ENCODE measurements around the gene NT5DC3. TPM values are rescaled to one million over a fixed set of nuclear protein-coding genes. Genes with fewer than 3 reads are reported as not detected.

NT5DC3 gene
- total and polyA plus RNA-seq, 2 of the 13 experiments (the other 11 are each of a cell fraction or from before 2014, with no cell fraction given): 3.2 to 6.6 TPM

DNA sequence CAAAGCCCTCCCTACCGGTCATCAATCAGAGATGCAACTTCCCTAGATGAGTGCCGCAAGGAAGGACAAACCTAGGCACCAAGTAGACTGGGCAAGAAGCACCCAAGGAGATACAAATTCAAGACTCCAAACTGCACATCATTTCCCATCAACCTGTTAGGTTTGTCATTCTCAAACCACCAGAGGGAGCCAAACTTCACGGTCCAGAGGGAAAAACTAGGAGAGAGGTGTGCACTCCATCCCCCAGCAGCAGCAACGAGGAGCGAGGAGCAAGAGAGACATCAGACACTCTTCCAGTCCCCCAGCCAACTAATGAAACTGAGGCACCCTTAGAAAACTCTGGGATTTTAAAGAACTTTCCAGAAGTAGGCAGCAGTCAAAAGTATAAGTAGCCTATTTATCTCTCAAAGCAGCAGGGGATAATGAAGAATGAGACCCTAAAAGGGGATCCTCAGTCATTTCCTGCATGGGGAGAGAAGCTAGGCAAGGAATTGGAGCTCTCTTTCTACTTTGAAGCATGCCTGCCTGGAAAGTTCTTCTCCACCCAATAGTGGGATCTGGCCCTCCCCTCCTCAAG lies 37.0 kb upstream of the NT5DC3 start:
- no peak overlapping the region for H3K4me2 ChIP-seq (ENCODE audit: low read depth, low read length)
- no TSS peak for BruUV-seq (replicated peaks)
- in situ Hi-C loops (cut with HindIII; ENCODE audit: extremely low pct_ligation_motif_present, low pct_unique_long_range_greater_than_20kb) (no loop called here), intact Hi-C loops (cut with micrococcal nuclease; ENCODE audit: unreplicated experiment) (loop anchor here (2.0 kb wide), 1 partner anchor 51 kb away; no protein-coding TSS in a partner anchor)
- ChIA-PET CTCF (ENCODE audit: low intra/inter-chr PET ratio, low total read pairs) (interaction anchor here (0.9 to 1.3 kb wide), 2 partner anchors 231 to 232 kb away, joined by 3 read pairs; no protein-coding TSS in a partner anchor), POLR2A (no interaction called here)
- H4K20me1 ChIP-seq (ENCODE audit: insufficient read depth, low read length): no peaks in the 10 kb centered on the region
- peak; percentile 64 for DNase-seq (ENCODE audit: low spot score)
- no peak overlapping the region for H3K9ac ChIP-seq (ENCODE audit: insufficient read depth, low read depth, low read length)
- H2AFZ ChIP-seq (ENCODE audit: low read length): no peak overlapping the region
- peaks cover 0 to 10% of the 10 kb centered on the region in 2 experiments; a peak in 1 of 5 replicates for H3K27me3 ChIP-seq (ENCODE audit: control insufficient read depth in 1 of 2, insufficient read depth in 2 of 2, low read length in 2 of 2)
- FAIRE-seq: peak; percentile 94
- H3K9me3 ChIP-seq (ENCODE audit: low read length): no peaks in the 10 kb centered on the region
- H3K27ac ChIP-seq (ENCODE audit: extremely low read length, insufficient read depth, low read length): no peak overlapping the region
- no peaks in the 10 kb centered on the region for H3K79me2 ChIP-seq (ENCODE audit: insufficient read depth, low read length)
- WGBS (ENCODE audit: low lambda C conversion rate): 3% methylated on average over 5 of the region's 5 CpGs
- ATAC-seq: peak; percentile 86
- H3K36me3 ChIP-seq (replicated peaks in 1 of 2; ENCODE audit: control insufficient read depth in 1 of 2, insufficient read depth in 2 of 2, low read length in 2 of 2): no peaks in the 10 kb centered on the region
- H3K4me1 ChIP-seq (ENCODE audit: insufficient read depth, low read length): peaks cover 45% of the 10 kb centered on the region
- H3K4me3 ChIP-seq (replicated peaks in 1 of 3; ENCODE audit: insufficient read depth in 1 of 3, low read depth in 2 of 3, low read length in 3 of 3): no peak overlapping the region
- TF ChIP-seq IKZF4 (CRISPR knock-in tag; IDR thresholded peaks at IDR 0.05; ENCODE audit: borderline replicate concordance, low read depth, not compliant biosample characterization) (no peak), SMC3 (IDR thresholded peaks at IDR 0.05; ENCODE audit: low read length) (peak; percentile 77), TGIF2 (CRISPR knock-in tag; IDR thresholded peaks at IDR 0.05) (no peak), NBN (conservative IDR thresholded peaks at IDR 0.05) (no peak), AGO2 (optimal IDR thresholded peaks at IDR 0.05; ENCODE audit: low read depth, low read length) (no peak), IRF2 (CRISPR knock-in tag; IDR thresholded peaks at IDR 0.05) (peak; percentile 49; the same call in 1 of the 2 replicates), HOMEZ (CRISPR knock-in tag; IDR thresholded peaks at IDR 0.05; ENCODE audit: low read depth) (0 out of 2 replicates have a peak, but pooled peaks have one; percentile 17), SMARCE1 (IDR thresholded peaks at IDR 0.05; ENCODE audit: borderline replicate concordance) (no peak), STAG1 (CRISPR knock-in tag; IDR thresholded peaks at IDR 0.05) (peak; percentile 86), SRF (IDR thresholded peaks at IDR 0.05; ENCODE audit: low read depth, low read length) (no peak), THAP11 (CRISPR knock-in tag; IDR thresholded peaks at IDR 0.05) (0 out of 2 replicates have a peak, but pooled peaks have one; percentile 29)
- TF ChIP-seq, protein P1, sequence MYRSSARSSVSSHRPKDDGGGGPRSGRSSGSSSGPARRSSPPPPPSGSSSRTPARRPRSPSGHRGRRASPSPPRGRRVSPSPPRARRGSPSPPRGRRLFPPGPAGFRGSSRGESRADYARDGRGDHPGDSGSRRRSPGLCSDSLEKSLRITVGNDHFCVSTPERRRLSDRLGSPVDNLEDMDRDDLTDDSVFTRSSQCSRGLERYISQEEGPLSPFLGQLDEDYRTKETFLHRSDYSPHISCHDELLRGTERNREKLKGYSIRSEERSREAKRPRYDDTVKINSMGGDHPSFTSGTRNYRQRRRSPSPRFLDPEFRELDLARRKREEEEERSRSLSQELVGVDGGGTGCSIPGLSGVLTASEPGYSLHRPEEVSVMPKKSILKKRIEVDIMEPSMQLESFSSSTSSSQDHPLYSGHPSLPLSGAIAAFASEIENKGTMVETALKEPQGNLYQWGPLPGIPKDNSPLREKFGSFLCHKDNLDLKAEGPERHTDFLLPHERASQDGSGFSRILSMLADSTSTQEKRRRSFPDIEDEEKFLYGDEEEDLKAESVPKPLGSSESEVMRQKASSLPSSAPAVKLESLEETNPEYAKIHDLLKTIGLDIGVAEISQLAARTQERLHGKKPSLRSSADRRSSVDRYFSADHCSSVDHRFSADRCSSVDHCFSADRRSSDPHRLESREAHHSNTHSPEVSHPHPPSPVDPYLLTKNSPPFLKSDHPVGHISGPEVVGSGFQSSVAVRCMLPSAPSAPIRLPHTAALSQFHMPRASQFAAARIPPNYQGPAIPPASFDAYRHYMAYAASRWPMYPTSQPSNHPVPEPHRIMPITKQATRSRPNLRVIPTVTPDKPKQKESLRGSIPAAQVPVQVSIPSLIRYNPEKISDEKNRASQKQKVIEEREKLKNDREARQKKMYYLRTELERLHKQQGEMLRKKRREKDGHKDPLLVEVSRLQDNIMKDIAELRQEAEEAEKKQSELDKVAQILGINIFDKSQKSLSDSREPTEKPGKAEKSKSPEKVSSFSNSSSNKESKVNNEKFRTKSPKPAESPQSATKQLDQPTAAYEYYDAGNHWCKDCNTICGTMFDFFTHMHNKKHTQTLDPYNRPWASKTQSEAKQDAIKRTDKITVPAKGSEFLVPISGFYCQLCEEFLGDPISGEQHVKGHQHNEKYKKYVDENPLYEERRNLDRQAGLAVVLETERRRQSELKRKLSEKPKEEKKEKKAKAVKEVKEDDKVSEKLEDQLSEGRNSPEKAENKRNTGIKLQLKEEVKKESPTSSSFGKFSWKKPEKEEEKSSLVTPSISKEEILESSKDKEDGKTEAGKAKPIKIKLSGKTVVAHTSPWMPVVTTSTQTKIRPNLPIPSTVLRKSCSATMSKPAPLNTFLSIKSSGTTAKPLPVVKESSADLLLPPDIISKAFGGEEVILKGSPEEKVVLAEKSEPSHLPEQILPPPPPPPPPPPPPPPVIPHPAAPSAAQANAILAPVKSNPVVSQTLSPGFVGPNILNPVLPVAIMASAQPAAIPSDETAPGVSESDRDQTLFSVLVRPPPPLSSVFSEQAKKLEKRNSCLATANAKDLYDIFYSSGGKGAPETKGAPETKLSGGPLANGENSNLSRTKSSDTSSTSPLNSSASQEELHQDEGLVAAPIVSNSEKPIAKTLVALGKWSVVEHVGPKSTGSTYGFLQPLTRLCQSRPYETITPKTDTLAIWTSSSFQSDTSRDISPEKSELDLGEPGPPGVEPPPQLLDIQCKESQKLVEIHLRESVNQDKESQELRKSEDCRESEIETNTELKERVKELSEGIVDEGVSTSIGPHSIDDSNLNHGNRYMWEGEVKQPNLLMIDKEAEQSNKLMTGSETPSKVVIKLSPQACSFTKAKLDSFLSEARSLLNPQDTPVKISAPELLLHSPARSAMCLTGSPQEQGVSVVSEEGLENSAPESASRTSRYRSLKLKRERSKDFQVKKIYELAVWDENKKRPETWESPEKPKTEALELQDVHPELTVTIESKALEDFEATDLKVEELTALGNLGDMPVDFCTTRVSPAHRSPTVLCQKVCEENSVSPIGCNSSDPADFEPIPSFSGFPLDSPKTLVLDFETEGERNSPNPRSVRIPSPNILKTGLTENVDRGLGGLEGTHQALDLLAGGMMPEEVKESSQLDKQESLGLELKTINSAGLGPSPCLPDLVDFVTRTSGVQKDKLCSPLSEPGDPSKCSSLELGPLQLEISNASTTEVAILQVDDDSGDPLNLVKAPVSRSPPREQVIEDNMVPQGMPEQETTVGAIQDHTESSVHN (CRISPR knock-in tag; IDR thresholded peaks at IDR 0.05): no peak

Measured in HepG2 (cell line).